HFFc6 (cell line): Measurements from ENCODE around the gene CARD18. TPM values are rescaled to one million over a fixed set of nuclear protein-coding genes. Genes with fewer than 3 reads are reported as not detected.
"Not testable (repeated sequence)": the region's sequence is repeated elsewhere in the genome, so short reads cannot be mapped to it uniquely, and the experiment has no call there.

Source experiments
- DNase-seq: peaks from one replicate; pipeline ENCODE4 v3.0.0-alpha.2; 2018
- H3K27ac Mint-ChIP-seq: 2 replicates; pipeline ENCODE4 v1.8.0; 2020; ENCODE audit warnings: mild to moderate bottlenecking, mixed read lengths
- H3K27me3 Mint-ChIP-seq: 2 replicates; pipeline ENCODE4 v1.8.0; 2021; ENCODE audit warnings: mild to moderate bottlenecking, moderate library complexity, mixed read lengths; ENCODE audit not compliant: insufficient read depth
- H3K36me3 Mint-ChIP-seq: 2 replicates; pipeline ENCODE4 v1.8.0; 2021; ENCODE audit warnings: low read depth, mixed read lengths
- H3K4me1 Mint-ChIP-seq: 2 replicates; pipeline ENCODE4 v1.8.0; 2020; ENCODE audit warnings: low read depth, mixed read lengths
- H3K4me3 Mint-ChIP-seq: 2 replicates; pipeline ENCODE4 v1.8.0; 2020; ENCODE audit warnings: mild to moderate bottlenecking, moderate library complexity, mixed read lengths
- H3K9me3 Mint-ChIP-seq: 2 replicates; pipeline ENCODE4 v1.8.0; 2020; ENCODE audit warnings: mild to moderate bottlenecking, mixed read lengths
- CTCF ChIP-seq: fragments of 200-600 bp; sonication (generic); IDR thresholded peaks from 2 replicates; pipeline ENCODE4 v1.5.0; 2021; ENCODE audit warnings: antibody characterized with exemption, mild to moderate bottlenecking
- total RNA-seq, 6 experiments: library from RNA; stranded (reverse); fragmentation: NEBNext Ultra II Directional; extraction: Animal tissue kit (Norgen Biotek cat#: 25700); gene quantifications; 2 replicates in 1 of 6; 3 replicates in 5 of 6; pipeline ENCODE4 v1.2.3, GENCODE V29; 2021

The CARD18 gene
- total RNA-seq, 6 experiments from 2014 or later = not detected

GRCh38 chr11:105111145-105111944 lies 28.2 kb downstream of the CARD18 start:
- no peaks in the 10 kb centered on the region for H3K36me3 Mint-ChIP-seq
- no peak for TF ChIP-seq CTCF
- peaks cover 33% of the 10 kb centered on the region for H3K4me1 Mint-ChIP-seq
- no peaks in the 10 kb centered on the region for H3K9me3 Mint-ChIP-seq
- H3K27me3 Mint-ChIP-seq = no peaks in the 10 kb centered on the region
- DNase-seq = no peak
- H3K4me3 Mint-ChIP-seq = no peak overlapping the region; the same call in 1 of the 2 replicates
- peak overlapping the region; percentile 88 for H3K27ac Mint-ChIP-seq

GRCh38 chr11:105110688-105111030 lies 28.9 kb downstream of the CARD18 start:
- H3K27ac Mint-ChIP-seq = peak overlapping the region; percentile 88
- TF ChIP-seq CTCF = no peak
- no peaks in the 10 kb centered on the region for H3K36me3 Mint-ChIP-seq
- H3K27me3 Mint-ChIP-seq = no peaks in the 10 kb centered on the region
- peak overlapping the region; percentile 66 for H3K4me3 Mint-ChIP-seq
- no peak for DNase-seq
- H3K4me1 Mint-ChIP-seq = peaks cover 33% of the 10 kb centered on the region
- H3K9me3 Mint-ChIP-seq = no peaks in the 10 kb centered on the region

- H3K27ac Mint-ChIP-seq = peak overlapping the region; percentile 88
- no peaks in the 10 kb centered on the region for H3K36me3 Mint-ChIP-seq
- H3K4me1 Mint-ChIP-seq = peaks cover 29% of the 10 kb centered on the region
- H3K4me3 Mint-ChIP-seq = peak overlapping the region; percentile 66
- H3K27me3 Mint-ChIP-seq = no peaks in the 10 kb centered on the region
- DNase-seq = peak; percentile 23
- no peaks in the 10 kb centered on the region for H3K9me3 Mint-ChIP-seq
- TF ChIP-seq CTCF = no peak
Measured at GRCh38 chr11:105109855-105110687, 29.5 kb downstream of the CARD18 start.

GRCh38 chr11:105109321-105109720 lies 30.2 kb downstream of the CARD18 start:
- no peaks in the 10 kb centered on the region for H3K27me3 Mint-ChIP-seq
- peak overlapping the region; percentile 66; the same call in 1 of the 2 replicates for H3K4me3 Mint-ChIP-seq
- H3K4me1 Mint-ChIP-seq = peaks cover 23% of the 10 kb centered on the region
- no peak for TF ChIP-seq CTCF
- H3K27ac Mint-ChIP-seq = peak overlapping the region; percentile 88
- H3K9me3 Mint-ChIP-seq = no peaks in the 10 kb centered on the region
- H3K36me3 Mint-ChIP-seq = no peaks in the 10 kb centered on the region
- DNase-seq = no peak

- peaks cover 23% of the 10 kb centered on the region for H3K4me1 Mint-ChIP-seq
- no peak for TF ChIP-seq CTCF
- no peak overlapping the region for H3K4me3 Mint-ChIP-seq
- no peak for DNase-seq
- no peak overlapping the region for H3K27ac Mint-ChIP-seq
- no peaks in the 10 kb centered on the region for H3K9me3 Mint-ChIP-seq
- no peaks in the 10 kb centered on the region for H3K36me3 Mint-ChIP-seq
- no peaks in the 10 kb centered on the region for H3K27me3 Mint-ChIP-seq
Measured at GRCh38 chr11:105108247-105108646, 31.3 kb downstream of the CARD18 start.

GRCh38 chr11:105107226-105107825 lies 32.2 kb downstream of the CARD18 start:
- peaks cover 23% of the 10 kb centered on the region for H3K4me1 Mint-ChIP-seq
- not testable (repeated sequence) for H3K4me3 Mint-ChIP-seq, DNase-seq, H3K36me3 Mint-ChIP-seq, H3K9me3 Mint-ChIP-seq, H3K27ac Mint-ChIP-seq, H3K27me3 Mint-ChIP-seq
